SK-N-SH (cell line): Measurements from ENCODE around the gene ATN1. TPM values are rescaled to one million over a fixed set of nuclear protein-coding genes. Genes with fewer than 3 reads are reported as not detected.

Experiments
- CTCF ChIA-PET: fragments of 300-600, 350-600 bp; formaldehyde crosslinking; extraction: SDS; loops from one replicate; lab custom pipeline; 2021; lab: Yijun Ruan, JAX
- POLR2A ChIA-PET: fragments of 350-600 bp; sonication (Branson Sonifier 250); formaldehyde crosslinking; extraction: SDS; loops from one replicate; lab custom pipeline; 2020; ENCODE audit warnings: antibody characterized with exemption, inconsistent platforms; lab: Yijun Ruan, JAX
- DNase-seq: peaks from one replicate; pipeline ENCODE4 v3.0.0; 2012
- H2AFZ ChIP-seq: fragments of 200-600 bp; sonication (generic); 2 replicates; pipeline ENCODE4 v1.8.1; 2016; ENCODE audit warnings: antibody characterized with exemption, mild to moderate bottlenecking, low read depth
- H3F3A ChIP-seq: fragments of 200-600 bp; sonication (generic); replicated peaks from 2 replicates; pipeline ENCODE3; 2016; ENCODE audit warnings: antibody characterized with exemption, mild to moderate bottlenecking; ENCODE audit not compliant: insufficient read depth
- H3K27ac ChIP-seq, 2 experiments: fragments of 200-500 bp in 1 of 2; fragments of 200-600 bp in 1 of 2; sonication (Bioruptor generic) in 1 of 2; sonication (generic), shearing (Covaris generic) in 1 of 2; 2 replicates each; pipeline versions ENCODE4 v1.5.1 to v1.6.1; 2014 to 2016; ENCODE audit warnings: low read depth in 2 of 2, inconsistent platforms in 1 of 2, low read length in 1 of 2, mild to moderate bottlenecking in 1 of 2, mixed read lengths in 1 of 2
- H3K27me3 ChIP-seq: fragments of 200-600 bp; sonication (generic), shearing (Covaris generic); 2 replicates; pipeline ENCODE4 v1.6.1; 2016; ENCODE audit warnings: mixed run types; ENCODE audit not compliant: insufficient read depth
- H3K36me3 ChIP-seq, 2 experiments: fragments of 200-500 bp in 1 of 2; fragments of 200-600 bp in 1 of 2; sonication (Bioruptor generic) in 1 of 2; sonication (generic) in 1 of 2; replicated peaks in 1 of 2; 2 replicates each; pipeline versions ENCODE3 to v1.5.1; 2014 to 2016; ENCODE audit warnings: low read length in 1 of 2, mild to moderate bottlenecking in 1 of 2; ENCODE audit not compliant: insufficient read depth in 2 of 2, control insufficient read depth in 1 of 2
- H3K4me1 ChIP-seq, 2 experiments: fragments of 200-500 bp in 1 of 2; fragments of 200-600 bp in 1 of 2; sonication (Bioruptor generic) in 1 of 2; sonication (generic), shearing (Covaris generic) in 1 of 2; 2 replicates each; pipeline versions ENCODE4 v1.5.1 to v1.6.1; 2014 to 2016; ENCODE audit warnings: low read depth in 1 of 2, low read length in 1 of 2, mixed run types in 1 of 2; ENCODE audit not compliant: insufficient read depth in 2 of 2, control insufficient read depth in 1 of 2
- H3K4me2 ChIP-seq: fragments of 200-600 bp; sonication (generic), shearing (Covaris generic); 2 replicates; pipeline ENCODE4 v1.6.1; 2017; ENCODE audit warnings: mixed run types
- H3K4me3 ChIP-seq, 2 experiments: fragments of 200-500 bp in 1 of 2; fragments of 200-600 bp in 1 of 2; sonication (Bioruptor generic) in 1 of 2; sonication (generic), shearing (Covaris generic) in 1 of 2; 2 replicates each; pipeline versions ENCODE4 v1.5.1 to v1.8.1; 2014 to 2016; ENCODE audit warnings: low read depth in 2 of 2, inconsistent platforms in 1 of 2, low read length in 1 of 2, mild to moderate bottlenecking in 1 of 2, mixed read lengths in 1 of 2, moderate library complexity in 1 of 2
- H3K79me2 ChIP-seq: fragments of 200-600 bp; sonication (generic); 2 replicates; pipeline ENCODE4 v1.8.1; 2017; ENCODE audit warnings: mild to moderate bottlenecking; ENCODE audit not compliant: insufficient read depth
- H3K9ac ChIP-seq: fragments of 200-600 bp; sonication (generic); 2 replicates; pipeline ENCODE4 v1.6.1; 2017; ENCODE audit warnings: mixed run types
- H3K9me2 ChIP-seq: fragments of 200-600 bp; sonication (generic); 2 replicates; pipeline ENCODE4 v1.6.1; 2017; ENCODE audit warnings: mixed run types
- H3K9me3 ChIP-seq: fragments of 200-600 bp; sonication (generic); 2 replicates; pipeline ENCODE4 v1.6.1; 2017; ENCODE audit warnings: mixed run types, mild to moderate bottlenecking, moderate library complexity
- H4K20me1 ChIP-seq: fragments of 200-600 bp; sonication (generic); 2 replicates; pipeline ENCODE4 v1.6.1; 2017; ENCODE audit warnings: mild to moderate bottlenecking, mixed run types; ENCODE audit not compliant: insufficient read depth
- FOXJ3 ChIP-seq: sonication (generic); formaldehyde crosslinking; IDR thresholded peaks from 2 replicates; pipeline ENCODE4 v1.5.1; 2020; ENCODE audit warnings: mild to moderate bottlenecking, missing genetic modification reagents
- FOXM1 ChIP-seq: IDR thresholded peaks from 2 replicates; pipeline ENCODE4 v1.4.0; 2012; ENCODE audit warnings: low read depth, mild to moderate bottlenecking
- GATA2 ChIP-seq: sonication (generic); formaldehyde crosslinking; IDR thresholded peaks from 2 replicates; pipeline ENCODE4 v1.5.0; 2020; ENCODE audit warnings: mild to moderate bottlenecking, missing genetic modification reagents
- MEF2A ChIP-seq: IDR thresholded peaks from 2 replicates; pipeline ENCODE4 v1.4.0; 2012; ENCODE audit warnings: low read depth, borderline replicate concordance
- RAD21 ChIP-seq: IDR thresholded peaks from 2 replicates; pipeline ENCODE4 v1.6.1; 2012; ENCODE audit warnings: mild to moderate bottlenecking, low read length
- RCOR1 ChIP-seq: fragments of 150-350 bp; IDR thresholded peaks from 2 replicates; pipeline ENCODE4 v1.6.1; 2017; ENCODE audit warnings: antibody characterized with exemption, low read length
- RFX5 ChIP-seq: IDR thresholded peaks from 2 replicates; pipeline ENCODE4 v1.6.1; 2012; ENCODE audit warnings: mild to moderate bottlenecking, improper control_type of control experiment, low read length
- USF2 ChIP-seq: fragments of 150-350 bp; IDR thresholded peaks from 2 replicates; pipeline ENCODE4 v1.6.1; 2017; ENCODE audit warnings: antibody characterized with exemption, low read length, low read depth, borderline replicate concordance
- WGBS: methylation state at CpG from one replicate; pipeline ENCODE4 v1.1.6; 2017; ENCODE audit warnings: low lambda C conversion rate; 5-methylcytosine and 5-hydroxymethylcytosine counted together
- polyA plus RNA-seq, 3 experiments: library from polyadenylated mRNA; depleted of rRNA; stranded (reverse); fragments of >200 nt; gene quantifications; 2 replicates each; pipeline ENCODE4 v1.2.3, GENCODE V29; 2012
- TF ChIP-seq, protein P1 (sequence below): IDR thresholded peaks from 2 replicates; pipeline ENCODE4 v1.4.0; 2012; ENCODE audit warnings: low read depth
- TF ChIP-seq, protein P2 (sequence below): IDR thresholded peaks from 2 replicates; pipeline ENCODE4 v1.4.0; 2012; ENCODE audit warnings: low read depth, borderline replicate concordance

The ATN1 gene
- polyA plus RNA-seq, 1 of the 3 experiments (the other 2 are of a cell fraction): 29.3 TPM

- Histone ChIP-seq H3K9me3 (no peaks in the 10 kb centered on the region), H3K4me1 (peaks cover 14 to 18% of the 10 kb centered on the region in 2 experiments; a peak in 2 of 4 replicates), H3F3A (no peaks in the 10 kb centered on the region)
- TF ChIP-seq, protein P1, sequence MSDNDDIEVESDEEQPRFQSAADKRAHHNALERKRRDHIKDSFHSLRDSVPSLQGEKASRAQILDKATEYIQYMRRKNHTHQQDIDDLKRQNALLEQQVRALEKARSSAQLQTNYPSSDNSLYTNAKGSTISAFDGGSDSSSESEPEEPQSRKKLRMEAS: no peak
- TF ChIP-seq FOXJ3 (CRISPR knock-in tag): no peak
- no peak for TF ChIP-seq FOXM1
- no peak for TF ChIP-seq GATA2 (CRISPR knock-in tag)
- no peak for TF ChIP-seq MEF2A
- no peak for TF ChIP-seq RCOR1
- TF ChIP-seq RFX5: no peak
- TF ChIP-seq, all 33 proteins: peak for 0
- POLR2A ChIA-PET: interaction anchor here (1.4 to 2.7 kb wide), 4 partner anchors 8 to 45 kb away, joined by 4 to 11 read pairs (median 8); partner anchors contain the start of gene SPSB2
- H3K4me2 ChIP-seq: peak overlapping the region; percentile 41; the same call in 1 of the 2 replicates
- no peak for DNase-seq
- no peak overlapping the region for H3K9ac ChIP-seq
- no peaks in the 10 kb centered on the region for H4K20me1 ChIP-seq
- no peak overlapping the region for H2AFZ ChIP-seq
- H3K36me3 ChIP-seq: peaks cover 6 to 11% of the 10 kb centered on the region in 2 experiments
- WGBS: 86% methylated on average over 10 of the region's 14 CpGs
- H3K4me3 ChIP-seq: no peak overlapping the region
- peaks cover 13% of the 10 kb centered on the region; the same call in 1 of the 2 replicates for H3K79me2 ChIP-seq
- no peaks in the 10 kb centered on the region for H3K9me2 ChIP-seq
- no peaks in the 10 kb centered on the region for H3K27me3 ChIP-seq
- H3K27ac ChIP-seq: no peak overlapping the region
- CTCF ChIA-PET: interaction anchor here (0.7 to 9.6 kb wide), 9 partner anchors 8 to 196 kb away, joined by 3 to 62 read pairs (median 4); partner anchors contain the start of gene SPSB2
These were observed 10.1 kb upstream of the ATN1 start for GRCh38 chr12:6917491-6918231.

GRCh38 chr12:6919588-6919987 is 8.2 kb upstream of the ATN1 start:
- TF ChIP-seq RFX5 (no peak), FOXJ3 (CRISPR knock-in tag) (no peak), USF2 (no peak), RAD21 (no peak)
- TF ChIP-seq, protein P2, sequence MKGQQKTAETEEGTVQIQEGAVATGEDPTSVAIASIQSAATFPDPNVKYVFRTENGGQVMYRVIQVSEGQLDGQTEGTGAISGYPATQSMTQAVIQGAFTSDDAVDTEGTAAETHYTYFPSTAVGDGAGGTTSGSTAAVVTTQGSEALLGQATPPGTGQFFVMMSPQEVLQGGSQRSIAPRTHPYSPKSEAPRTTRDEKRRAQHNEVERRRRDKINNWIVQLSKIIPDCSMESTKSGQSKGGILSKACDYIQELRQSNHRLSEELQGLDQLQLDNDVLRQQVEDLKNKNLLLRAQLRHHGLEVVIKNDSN: no peak
- TF ChIP-seq, all 33 proteins: peak for 0
- H3K4me1 ChIP-seq: peaks cover 11 to 14% of the 10 kb centered on the region in 2 experiments; a peak in 3 of 4 replicates
- no peak overlapping the region for H2AFZ ChIP-seq
- H3K4me3 ChIP-seq: no peak overlapping the region
- no peak overlapping the region; a peak in 1 of 4 replicates for H3K27ac ChIP-seq
- H3K9ac ChIP-seq: no peak overlapping the region
- H3K36me3 ChIP-seq: peaks cover 6 to 11% of the 10 kb centered on the region in 2 experiments
- CTCF ChIA-PET: interaction anchor here (1.2 to 8.2 kb wide), 5 partner anchors 17 to 51 kb away, joined by 3 to 134 read pairs (median 7); partner anchors contain the start of genes C12orf57 and SPSB2
- H3K9me3 ChIP-seq: no peaks in the 10 kb centered on the region
- H3K79me2 ChIP-seq: peaks cover 13% of the 10 kb centered on the region; the same call in 1 of the 2 replicates
- H3K9me2 ChIP-seq: no peaks in the 10 kb centered on the region
- H3F3A ChIP-seq: peaks cover 5% of the 10 kb centered on the region
- H3K4me2 ChIP-seq: no peak overlapping the region
- POLR2A ChIA-PET: interaction anchor here (2.2 kb wide), 1 partner anchor 24 kb away, joined by 6 read pairs; the partner anchor contains the start of genes C12orf57 and RNU7-1
- DNase-seq: no peak
- no peaks in the 10 kb centered on the region for H3K27me3 ChIP-seq
- WGBS: 82% methylated on average over 7 of the region's 7 CpGs
- H4K20me1 ChIP-seq: no peaks in the 10 kb centered on the region
